ENCODE data around the gene ADGRV1. TPM values are rescaled to one million over a fixed set of nuclear protein-coding genes. Genes with fewer than 3 reads are reported as not detected.
"Not testable (repeated sequence)": the region's sequence is repeated elsewhere in the genome, so short reads cannot be mapped to it uniquely, and the experiment has no call there.

ADGRV1 gene
- total RNA-seq, 1 donor from 2014 or later = 0.99 TPM

DNA sequence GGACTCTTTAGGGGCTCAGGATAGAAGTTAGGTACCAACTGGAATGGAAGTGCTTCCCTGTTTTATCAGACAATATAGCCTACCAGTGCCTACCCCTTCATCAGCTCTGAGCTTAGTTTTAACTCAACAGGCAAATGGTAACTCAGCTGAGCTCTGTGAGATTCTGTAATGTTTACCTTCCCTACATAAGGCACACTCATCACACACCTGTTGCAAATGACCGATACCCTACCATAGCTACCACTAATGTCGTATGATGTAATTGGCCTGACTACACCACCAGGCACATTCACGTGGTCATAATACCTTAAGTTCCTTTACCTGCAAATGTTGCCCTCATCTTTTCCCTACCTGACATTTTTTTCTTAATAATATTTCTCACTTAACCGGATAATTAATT is 254.8 kb downstream of the ADGRV1 start:
- Mint-ChIP-seq H3K4me1 (ENCODE audit: unreplicated experiment) (no peaks in the 10 kb centered on the region), H3K36me3 (ENCODE audit: unreplicated experiment) (no peaks in the 10 kb centered on the region), H3K27ac (ENCODE audit: unreplicated experiment) (no peak overlapping the region), H3K9me3 (ENCODE audit: unreplicated experiment) (no peaks in the 10 kb centered on the region), H3K4me3 (ENCODE audit: unreplicated experiment) (no peak overlapping the region), H3K27me3 (ENCODE audit: unreplicated experiment) (no peaks in the 10 kb centered on the region)
- TF ChIP-seq, protein P1, sequence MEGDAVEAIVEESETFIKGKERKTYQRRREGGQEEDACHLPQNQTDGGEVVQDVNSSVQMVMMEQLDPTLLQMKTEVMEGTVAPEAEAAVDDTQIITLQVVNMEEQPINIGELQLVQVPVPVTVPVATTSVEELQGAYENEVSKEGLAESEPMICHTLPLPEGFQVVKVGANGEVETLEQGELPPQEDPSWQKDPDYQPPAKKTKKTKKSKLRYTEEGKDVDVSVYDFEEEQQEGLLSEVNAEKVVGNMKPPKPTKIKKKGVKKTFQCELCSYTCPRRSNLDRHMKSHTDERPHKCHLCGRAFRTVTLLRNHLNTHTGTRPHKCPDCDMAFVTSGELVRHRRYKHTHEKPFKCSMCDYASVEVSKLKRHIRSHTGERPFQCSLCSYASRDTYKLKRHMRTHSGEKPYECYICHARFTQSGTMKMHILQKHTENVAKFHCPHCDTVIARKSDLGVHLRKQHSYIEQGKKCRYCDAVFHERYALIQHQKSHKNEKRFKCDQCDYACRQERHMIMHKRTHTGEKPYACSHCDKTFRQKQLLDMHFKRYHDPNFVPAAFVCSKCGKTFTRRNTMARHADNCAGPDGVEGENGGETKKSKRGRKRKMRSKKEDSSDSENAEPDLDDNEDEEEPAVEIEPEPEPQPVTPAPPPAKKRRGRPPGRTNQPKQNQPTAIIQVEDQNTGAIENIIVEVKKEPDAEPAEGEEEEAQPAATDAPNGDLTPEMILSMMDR (IDR thresholded peaks at IDR 0.05) = no peak
- no peak for DNase-seq (ENCODE audit: extremely low spot score, unreplicated experiment)

DNA sequence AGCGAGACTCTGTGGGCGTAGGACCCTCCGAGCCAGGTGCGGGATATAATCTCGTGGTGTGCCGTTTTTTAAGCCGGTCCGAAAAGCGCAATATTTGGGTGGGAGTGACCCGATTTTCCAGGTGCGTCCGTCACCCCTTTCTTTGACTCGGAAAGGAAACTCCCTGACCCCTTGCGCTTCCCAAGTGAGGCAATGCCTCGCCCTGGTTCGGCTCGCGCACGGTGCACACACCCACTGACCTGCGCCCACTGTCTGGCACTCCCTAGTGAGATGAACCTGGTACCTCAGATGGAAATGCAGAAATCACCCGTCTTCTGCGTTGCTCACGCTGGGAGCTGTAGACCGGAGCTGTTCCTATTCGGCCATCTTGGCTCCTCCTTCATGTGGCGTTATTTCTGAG is 263.5 kb downstream of the ADGRV1 start:
- not testable (repeated sequence) for H3K36me3 Mint-ChIP-seq (ENCODE audit: unreplicated experiment); H3K4me3 Mint-ChIP-seq (ENCODE audit: unreplicated experiment); H3K4me1 Mint-ChIP-seq (ENCODE audit: unreplicated experiment); DNase-seq (ENCODE audit: extremely low spot score, unreplicated experiment); H3K27me3 Mint-ChIP-seq (ENCODE audit: unreplicated experiment); H3K27ac Mint-ChIP-seq (ENCODE audit: unreplicated experiment); H3K9me3 Mint-ChIP-seq (ENCODE audit: unreplicated experiment)

DNA sequence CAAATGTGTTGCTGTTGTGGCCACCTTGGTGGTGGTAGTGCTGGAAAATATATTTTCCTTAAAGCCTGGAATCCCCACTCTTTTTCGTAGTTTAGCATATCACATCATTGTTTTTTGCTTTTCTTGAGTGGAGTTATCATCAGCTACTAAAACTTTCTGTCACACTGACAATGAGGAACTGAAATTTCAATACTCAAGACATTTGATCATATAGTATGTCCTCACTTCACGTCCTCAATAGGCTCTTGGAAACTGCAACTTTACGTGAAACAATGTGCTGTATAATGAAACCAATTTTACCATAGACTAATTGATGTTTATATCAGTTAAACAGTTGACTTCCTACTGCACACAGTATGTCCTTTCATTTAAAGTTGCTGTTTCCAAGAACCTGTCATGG is 265.8 kb downstream of the ADGRV1 start:
- H3K27ac Mint-ChIP-seq (ENCODE audit: unreplicated experiment) = no peak overlapping the region
- H3K4me3 Mint-ChIP-seq (ENCODE audit: unreplicated experiment) = no peak overlapping the region
- no peaks in the 10 kb centered on the region for H3K27me3 Mint-ChIP-seq (ENCODE audit: unreplicated experiment)
- H3K4me1 Mint-ChIP-seq (ENCODE audit: unreplicated experiment) = no peaks in the 10 kb centered on the region
- no peaks in the 10 kb centered on the region for H3K9me3 Mint-ChIP-seq (ENCODE audit: unreplicated experiment)
- no peaks in the 10 kb centered on the region for H3K36me3 Mint-ChIP-seq (ENCODE audit: unreplicated experiment)
- DNase-seq (ENCODE audit: extremely low spot score, unreplicated experiment) = no peak
- TF ChIP-seq, protein P1 (IDR thresholded peaks at IDR 0.05) = no peak

DNA sequence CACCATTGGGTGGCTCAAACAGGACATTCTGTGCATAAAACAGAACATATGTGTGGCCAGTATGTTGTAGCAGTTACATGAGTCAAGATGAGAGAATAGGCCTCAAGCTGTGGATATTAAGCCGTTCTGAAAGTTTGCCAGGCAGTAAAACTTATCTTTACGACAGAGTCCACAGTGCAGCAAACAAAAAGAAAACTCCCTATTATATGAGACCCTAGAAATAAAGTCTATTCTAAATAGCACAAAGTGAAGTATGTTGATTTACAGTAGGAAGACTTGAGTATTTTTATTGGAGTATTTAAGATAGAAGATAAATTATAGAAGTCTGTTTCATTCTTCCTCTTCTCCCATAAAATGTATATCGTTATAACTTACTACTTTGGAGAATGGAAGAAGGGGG is 271.5 kb downstream of the ADGRV1 start:
- Mint-ChIP-seq H3K4me1 (ENCODE audit: unreplicated experiment) (no peaks in the 10 kb centered on the region), H3K27ac (ENCODE audit: unreplicated experiment) (no peak overlapping the region), H3K9me3 (ENCODE audit: unreplicated experiment) (peaks cover 8% of the 10 kb centered on the region), H3K36me3 (ENCODE audit: unreplicated experiment) (no peaks in the 10 kb centered on the region), H3K27me3 (ENCODE audit: unreplicated experiment) (peaks cover 2% of the 10 kb centered on the region), H3K4me3 (ENCODE audit: unreplicated experiment) (no peak overlapping the region)
- TF ChIP-seq, protein P1 (IDR thresholded peaks at IDR 0.05) = no peak
- no peak for DNase-seq (ENCODE audit: extremely low spot score, unreplicated experiment)

DNA sequence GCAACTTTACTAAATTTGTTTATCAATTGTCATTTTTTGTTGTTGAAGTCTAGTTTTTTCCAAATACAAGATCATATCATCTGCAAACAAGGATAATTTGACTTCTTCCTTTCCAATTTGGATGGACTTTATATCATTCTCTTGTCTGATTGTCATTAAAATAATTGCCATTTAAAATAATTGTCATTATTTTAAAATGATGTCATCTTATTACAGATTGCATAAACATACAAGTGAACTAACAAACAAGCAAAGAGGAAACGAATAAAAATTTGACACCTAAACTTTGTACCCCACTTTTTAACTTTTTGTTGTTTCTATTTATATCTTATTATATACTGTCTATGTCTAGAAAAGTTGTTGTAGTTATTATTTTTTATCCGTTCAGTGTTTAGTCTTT is 275.2 kb downstream of the ADGRV1 start:
- H3K36me3 Mint-ChIP-seq (ENCODE audit: unreplicated experiment) = no peaks in the 10 kb centered on the region
- peaks cover 8% of the 10 kb centered on the region for H3K9me3 Mint-ChIP-seq (ENCODE audit: unreplicated experiment)
- H3K4me1 Mint-ChIP-seq (ENCODE audit: unreplicated experiment) = no peaks in the 10 kb centered on the region
- no peak for DNase-seq (ENCODE audit: extremely low spot score, unreplicated experiment)
- H3K27me3 Mint-ChIP-seq (ENCODE audit: unreplicated experiment) = peaks cover 2% of the 10 kb centered on the region
- TF ChIP-seq, protein P1 (IDR thresholded peaks at IDR 0.05) = no peak
- no peak overlapping the region for H3K4me3 Mint-ChIP-seq (ENCODE audit: unreplicated experiment)
- no peak overlapping the region for H3K27ac Mint-ChIP-seq (ENCODE audit: unreplicated experiment)

DNA sequence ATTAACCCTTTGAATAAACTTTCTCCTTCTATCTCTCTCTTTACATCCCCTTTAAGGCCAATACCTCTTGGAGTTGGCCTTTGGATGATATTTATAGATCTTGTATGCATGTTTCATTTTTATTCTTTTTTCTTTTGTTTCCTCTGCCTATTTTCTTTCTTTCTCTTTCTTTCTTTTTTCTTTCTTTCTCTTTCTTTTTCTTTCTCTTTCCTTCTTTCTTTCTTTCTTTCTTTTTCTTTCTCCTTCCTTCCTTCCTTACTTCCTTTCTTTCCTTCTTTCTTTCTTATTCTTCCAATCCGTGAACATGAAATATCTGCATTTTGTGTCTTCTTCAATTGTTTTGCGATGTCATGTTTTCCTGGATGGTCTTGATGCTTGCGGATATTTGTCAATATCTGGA is 276.1 kb downstream of the ADGRV1 start:
- Mint-ChIP-seq H3K9me3 (ENCODE audit: unreplicated experiment) (peaks cover 8% of the 10 kb centered on the region), H3K36me3 (ENCODE audit: unreplicated experiment) (no peaks in the 10 kb centered on the region), H3K27ac (ENCODE audit: unreplicated experiment) (no peak overlapping the region), H3K4me1 (ENCODE audit: unreplicated experiment) (no peaks in the 10 kb centered on the region), H3K27me3 (ENCODE audit: unreplicated experiment) (peaks cover 2% of the 10 kb centered on the region), H3K4me3 (ENCODE audit: unreplicated experiment) (no peak overlapping the region)
- no peak for DNase-seq (ENCODE audit: extremely low spot score, unreplicated experiment)
- TF ChIP-seq, protein P1 (IDR thresholded peaks at IDR 0.05) = no peak
